Sigmoid colon (tissue), 7 donors: ENCODE measurements around the gene MEGF11. TPM values are rescaled to one million over a fixed set of nuclear protein-coding genes. Genes with fewer than 3 reads are reported as not detected.

Experiments
- DNase-seq: peaks from one replicate; pipeline ENCODE4 v3.0.0-alpha.2; 2019
- H3K27ac ChIP-seq, 4 donors: fragments of 200-600 bp; sonication (generic); one replicate each; pipeline ENCODE4 v1.5.1; 2016 to 2019; ENCODE audit warnings: mild to moderate bottlenecking in 1 of 4
- H3K27me3 ChIP-seq, 3 donors: fragments of 200-600 bp; sonication (generic); one replicate each; pipeline ENCODE4 v1.5.1; 2019; ENCODE audit warnings: mild to moderate bottlenecking in 1 of 3
- H3K36me3 ChIP-seq, 4 donors: fragments of 200-600 bp; sonication (generic); one replicate each; pipeline ENCODE4 v1.5.1; 2016 to 2019
- H3K4me1 ChIP-seq, 4 donors: fragments of 200-600 bp; sonication (generic); one replicate each; pipeline ENCODE4 v1.5.1; 2017 to 2019
- H3K4me3 ChIP-seq, 4 donors: fragments of 200-600 bp; sonication (generic); one replicate each; pipeline ENCODE4 v1.5.1; 2017 to 2019; ENCODE audit warnings: mild to moderate bottlenecking in 2 of 4, moderate library complexity in 1 of 4
- H3K9me3 ChIP-seq, 4 donors: fragments of 200-600 bp in 3 of 4; sonication (generic) in 3 of 4; one replicate each; pipeline versions ENCODE4 v1.5.1 to v1.6.1; 2013 to 2019
- EP300 ChIP-seq, 4 donors: sonication (generic); formaldehyde crosslinking; IDR thresholded peaks; one replicate each; pipeline ENCODE4 v1.6.1; 2017; ENCODE audit warnings: antibody characterized with exemption in 4 of 4
- POLR2A ChIP-seq, 2 donors: fragments of 450-650 bp; IDR thresholded peaks; one replicate each; pipeline ENCODE4 v1.6.1; 2016; ENCODE audit warnings: antibody characterized with exemption in 2 of 2, mild to moderate bottlenecking in 2 of 2, moderate library complexity in 2 of 2
- POLR2AphosphoS5 ChIP-seq, 4 donors: sonication (generic); formaldehyde crosslinking; IDR thresholded peaks; one replicate each; pipeline ENCODE4 v1.6.1; 2017; ENCODE audit warnings: antibody characterized with exemption in 4 of 4
- whole genome bisulfite sequencing, 2 donors: extraction: QIAGEN DNeasy Blood & Tissue Kit; methylation state at CpG; one replicate each; pipeline ENCODE4 v1.1.7; 2013; 5-methylcytosine and 5-hydroxymethylcytosine counted together
- intact Hi-C: fragments of 100-400 bp; cut with DNase I; formaldehyde crosslinking; loops from one replicate; pipeline ENCODE4 v1.15.1; 2023
- polyA plus RNA-seq, 3 donors: library from polyadenylated mRNA; stranded (reverse); fragments of 200-250 nt; gene quantifications; one replicate each; pipeline ENCODE4 v1.2.3, GENCODE V29; 2013
- total RNA-seq, 4 donors: library from RNA; depleted of rRNA; stranded (reverse); fragments of >200 nt; gene quantifications; one replicate each; pipeline ENCODE4 v1.1.0, GENCODE V29; 2016
- TF ChIP-seq, protein P1 (sequence below), 4 experiments: fragments of 450-650 bp in 3 of 4; fragments of 200-600 bp in 1 of 4; IDR thresholded peaks; one replicate each; pipeline ENCODE4 v1.5.1; 2016 to 2019; ENCODE audit warnings: antibody characterized with exemption in 4 of 4, mild to moderate bottlenecking in 3 of 4, moderate library complexity in 2 of 4
- donor health status: healthy with polysubstance abuse.
- donor health status: Bipolar disorder and iron deficiency.
- donor health status: healthy.

MEGF11 gene
- total and polyA plus RNA-seq, 7 donors = 0.04 TPM; not detected in 6

DNA sequence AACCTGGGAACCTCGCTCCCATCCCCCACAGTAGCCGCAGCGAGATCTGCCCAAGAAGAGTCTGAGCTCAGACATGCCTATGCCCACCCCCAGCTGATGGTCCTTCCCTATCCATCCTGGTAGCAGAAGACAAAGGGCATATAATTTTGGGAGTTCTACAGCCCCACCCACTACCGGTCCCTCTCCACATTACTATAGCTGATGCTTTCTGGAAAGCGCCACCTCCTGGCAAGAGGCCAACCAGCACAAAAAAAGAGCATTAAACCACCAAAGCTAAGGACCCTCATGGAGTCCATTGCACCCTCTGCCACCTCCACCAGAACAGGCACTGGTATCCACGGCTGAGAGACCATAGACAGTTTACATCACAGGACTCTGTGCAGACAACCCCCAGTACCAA lies 168.4 kb downstream of the MEGF11 start:
- Histone ChIP-seq H3K27me3 (no peaks in the 10 kb centered on the region), H3K4me3 (no peak overlapping the region), H3K36me3 (no peaks in the 10 kb centered on the region), H3K4me1 (peaks cover 0 to 29% (median 21%) of the 10 kb centered on the region in 4 donors), H3K9me3 (no peaks in the 10 kb centered on the region), H3K27ac (no peak overlapping the region)
- intact Hi-C loops = no loop called here
- TF ChIP-seq POLR2AphosphoS5 (IDR thresholded peaks at IDR 0.05) (no peak), POLR2A (IDR thresholded peaks at IDR 0.05) (no peak), EP300 (IDR thresholded peaks at IDR 0.05) (no peak)
- TF ChIP-seq, protein P1, sequence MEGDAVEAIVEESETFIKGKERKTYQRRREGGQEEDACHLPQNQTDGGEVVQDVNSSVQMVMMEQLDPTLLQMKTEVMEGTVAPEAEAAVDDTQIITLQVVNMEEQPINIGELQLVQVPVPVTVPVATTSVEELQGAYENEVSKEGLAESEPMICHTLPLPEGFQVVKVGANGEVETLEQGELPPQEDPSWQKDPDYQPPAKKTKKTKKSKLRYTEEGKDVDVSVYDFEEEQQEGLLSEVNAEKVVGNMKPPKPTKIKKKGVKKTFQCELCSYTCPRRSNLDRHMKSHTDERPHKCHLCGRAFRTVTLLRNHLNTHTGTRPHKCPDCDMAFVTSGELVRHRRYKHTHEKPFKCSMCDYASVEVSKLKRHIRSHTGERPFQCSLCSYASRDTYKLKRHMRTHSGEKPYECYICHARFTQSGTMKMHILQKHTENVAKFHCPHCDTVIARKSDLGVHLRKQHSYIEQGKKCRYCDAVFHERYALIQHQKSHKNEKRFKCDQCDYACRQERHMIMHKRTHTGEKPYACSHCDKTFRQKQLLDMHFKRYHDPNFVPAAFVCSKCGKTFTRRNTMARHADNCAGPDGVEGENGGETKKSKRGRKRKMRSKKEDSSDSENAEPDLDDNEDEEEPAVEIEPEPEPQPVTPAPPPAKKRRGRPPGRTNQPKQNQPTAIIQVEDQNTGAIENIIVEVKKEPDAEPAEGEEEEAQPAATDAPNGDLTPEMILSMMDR (IDR thresholded peaks at IDR 0.05) = no peak
- peak; percentile 22 for DNase-seq
- 78 to 86% methylated on average over 6 of the region's 6 CpGs for WGBS, 2 donors

DNA sequence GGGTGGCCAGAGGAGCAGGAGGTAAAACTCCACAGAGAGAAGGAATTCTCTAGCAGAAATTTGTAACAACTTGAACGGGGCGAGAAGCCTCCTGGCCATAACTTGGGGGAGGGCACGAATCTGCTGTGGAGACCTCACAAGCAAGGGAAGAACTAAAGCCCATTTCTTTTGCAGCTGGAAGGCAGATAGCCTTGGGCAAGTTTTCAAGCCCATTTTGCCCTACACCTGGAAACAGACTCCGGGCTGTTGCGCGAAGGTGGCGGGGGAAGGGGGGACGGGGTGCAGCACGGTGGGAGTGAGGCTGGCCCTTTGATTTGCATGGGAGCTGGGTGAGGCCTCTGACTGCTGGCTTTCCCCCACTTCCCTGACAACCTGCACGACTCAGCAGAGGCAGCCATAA lies 168.8 kb downstream of the MEGF11 start:
- TF ChIP-seq POLR2A (IDR thresholded peaks at IDR 0.05) = no peak
- no peak for TF ChIP-seq POLR2AphosphoS5 (IDR thresholded peaks at IDR 0.05)
- TF ChIP-seq, protein P1 (IDR thresholded peaks at IDR 0.05) = no peak
- TF ChIP-seq EP300 (IDR thresholded peaks at IDR 0.05) = no peak
- no peaks in the 10 kb centered on the region for H3K9me3 ChIP-seq
- H3K27ac ChIP-seq = no peak overlapping the region
- peak; percentile 21 for DNase-seq
- WGBS, 2 donors = 88 to 92% methylated on average over 10 of the region's 10 CpGs
- H3K4me1 ChIP-seq = peaks cover 0 to 26% (median 22%) of the 10 kb centered on the region in 4 donors
- intact Hi-C loops = no loop called here
- no peaks in the 10 kb centered on the region for H3K27me3 ChIP-seq
- no peaks in the 10 kb centered on the region for H3K36me3 ChIP-seq
- no peak overlapping the region for H3K4me3 ChIP-seq

DNA sequence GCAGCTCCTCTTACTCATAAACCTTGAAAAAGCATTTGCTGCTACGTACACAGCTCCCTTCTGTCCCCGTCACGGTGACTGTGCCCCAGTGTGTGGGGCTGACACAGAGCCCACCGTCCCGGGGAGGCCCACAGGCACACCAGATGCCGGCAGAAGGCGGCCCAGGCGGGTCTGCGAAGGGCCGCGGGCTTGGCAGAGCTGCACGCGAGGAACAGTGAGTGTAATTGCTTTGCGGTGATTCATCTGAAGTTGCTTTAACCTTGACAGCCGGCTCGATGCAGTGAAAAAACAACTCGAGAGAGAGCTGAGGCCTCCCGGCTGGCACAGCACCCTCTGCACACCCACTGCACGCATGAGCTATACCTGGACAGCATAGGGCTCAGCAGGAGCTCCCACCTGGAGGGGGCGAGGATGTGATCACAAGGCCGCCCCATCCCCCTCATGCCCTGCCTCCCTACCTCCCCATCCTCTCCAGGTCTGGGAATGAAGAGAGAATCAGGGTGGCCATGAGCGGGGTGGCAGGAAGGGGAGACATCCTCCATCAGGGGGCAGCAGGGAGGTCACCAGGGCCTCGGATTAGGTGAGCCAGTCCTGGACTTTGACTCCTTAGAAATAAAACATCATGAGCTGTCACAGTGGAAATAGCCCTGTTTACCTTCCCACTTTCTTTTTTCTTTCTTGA lies 172.7 kb downstream of the MEGF11 start:
- no peak overlapping the region for H3K4me3 ChIP-seq
- H3K36me3 ChIP-seq = no peaks in the 10 kb centered on the region
- WGBS, 2 donors = 18 to 56% methylated on average over 23 of the region's 23 CpGs
- no peaks in the 10 kb centered on the region for H3K27me3 ChIP-seq
- TF ChIP-seq POLR2AphosphoS5 (IDR thresholded peaks at IDR 0.05) (no peak), POLR2A (IDR thresholded peaks at IDR 0.05) (no peak), EP300 (IDR thresholded peaks at IDR 0.05) (no peak)
- TF ChIP-seq, protein P1 (IDR thresholded peaks at IDR 0.05) = no peak
- H3K4me1 ChIP-seq = peaks cover 0 to 14% (median 14%) of the 10 kb centered on the region in 4 donors
- H3K9me3 ChIP-seq = no peaks in the 10 kb centered on the region
- intact Hi-C loops = no loop called here
- DNase-seq = peak; percentile 58
- H3K27ac ChIP-seq = peak overlapping the region in 2 of 4 donors; percentile 17 to 52

DNA sequence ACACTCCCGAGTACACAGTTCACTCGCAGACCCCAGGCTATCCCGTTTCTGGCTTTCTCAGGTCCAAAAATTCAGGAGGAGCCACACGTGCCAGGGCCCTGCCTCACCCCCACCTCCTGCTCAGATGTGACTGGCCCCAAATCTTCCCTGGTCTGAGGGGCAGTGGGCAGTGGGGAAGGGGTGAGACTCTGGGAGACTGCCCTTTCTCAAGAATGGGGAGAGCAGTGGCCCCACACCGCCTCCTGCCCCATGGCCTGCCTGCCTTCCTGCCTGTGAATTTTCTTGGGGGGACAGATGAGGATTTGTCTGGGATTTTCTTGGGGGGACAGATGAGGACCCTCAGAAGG lies 174.6 kb downstream of the MEGF11 start:
- 70 to 82% methylated on average over 5 of the region's 5 CpGs for WGBS, 2 donors
- Histone ChIP-seq H3K4me1 (peaks cover 0 to 14% (median 14%) of the 10 kb centered on the region in 4 donors), H3K27me3 (no peaks in the 10 kb centered on the region), H3K4me3 (no peak overlapping the region), H3K36me3 (no peaks in the 10 kb centered on the region), H3K9me3 (no peaks in the 10 kb centered on the region), H3K27ac (no peak overlapping the region)
- peak; percentile 30 for DNase-seq
- TF ChIP-seq POLR2A (IDR thresholded peaks at IDR 0.05) (no peak), EP300 (IDR thresholded peaks at IDR 0.05) (no peak), POLR2AphosphoS5 (IDR thresholded peaks at IDR 0.05) (no peak)
- TF ChIP-seq, protein P1 (IDR thresholded peaks at IDR 0.05) = no peak
- intact Hi-C loops = no loop called here
